ENCODE results near the gene HBG1.

GRCh38 chr11:5275369-5276110, 25.9 kb upstream of the HBG1 start:
- TF ChIP-seq, protein P1, sequence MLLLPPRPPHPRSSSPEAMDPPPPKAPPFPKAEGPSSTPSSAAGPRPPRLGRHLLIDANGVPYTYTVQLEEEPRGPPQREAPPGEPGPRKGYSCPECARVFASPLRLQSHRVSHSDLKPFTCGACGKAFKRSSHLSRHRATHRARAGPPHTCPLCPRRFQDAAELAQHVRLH (tag by site-specific recombination; IDR thresholded peaks at IDR 0.05): no peak
- TF ChIP-seq, protein P2, sequence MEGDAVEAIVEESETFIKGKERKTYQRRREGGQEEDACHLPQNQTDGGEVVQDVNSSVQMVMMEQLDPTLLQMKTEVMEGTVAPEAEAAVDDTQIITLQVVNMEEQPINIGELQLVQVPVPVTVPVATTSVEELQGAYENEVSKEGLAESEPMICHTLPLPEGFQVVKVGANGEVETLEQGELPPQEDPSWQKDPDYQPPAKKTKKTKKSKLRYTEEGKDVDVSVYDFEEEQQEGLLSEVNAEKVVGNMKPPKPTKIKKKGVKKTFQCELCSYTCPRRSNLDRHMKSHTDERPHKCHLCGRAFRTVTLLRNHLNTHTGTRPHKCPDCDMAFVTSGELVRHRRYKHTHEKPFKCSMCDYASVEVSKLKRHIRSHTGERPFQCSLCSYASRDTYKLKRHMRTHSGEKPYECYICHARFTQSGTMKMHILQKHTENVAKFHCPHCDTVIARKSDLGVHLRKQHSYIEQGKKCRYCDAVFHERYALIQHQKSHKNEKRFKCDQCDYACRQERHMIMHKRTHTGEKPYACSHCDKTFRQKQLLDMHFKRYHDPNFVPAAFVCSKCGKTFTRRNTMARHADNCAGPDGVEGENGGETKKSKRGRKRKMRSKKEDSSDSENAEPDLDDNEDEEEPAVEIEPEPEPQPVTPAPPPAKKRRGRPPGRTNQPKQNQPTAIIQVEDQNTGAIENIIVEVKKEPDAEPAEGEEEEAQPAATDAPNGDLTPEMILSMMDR (tag by site-specific recombination; IDR thresholded peaks at IDR 0.05): no peak
- no peak for TF ChIP-seq KLF9 (tag by site-specific recombination; IDR thresholded peaks at IDR 0.05; ENCODE audit: low read depth)
